ENCODE measurements around the gene APOA1. TPM values are rescaled to one million over a fixed set of nuclear protein-coding genes. Genes with fewer than 3 reads are reported as not detected.

The APOA1 gene
- total and polyA plus RNA-seq, 2 donors (not counting 3 experiments of a cell fraction or from before 2014, with no cell fraction given) = not detected

DNA sequence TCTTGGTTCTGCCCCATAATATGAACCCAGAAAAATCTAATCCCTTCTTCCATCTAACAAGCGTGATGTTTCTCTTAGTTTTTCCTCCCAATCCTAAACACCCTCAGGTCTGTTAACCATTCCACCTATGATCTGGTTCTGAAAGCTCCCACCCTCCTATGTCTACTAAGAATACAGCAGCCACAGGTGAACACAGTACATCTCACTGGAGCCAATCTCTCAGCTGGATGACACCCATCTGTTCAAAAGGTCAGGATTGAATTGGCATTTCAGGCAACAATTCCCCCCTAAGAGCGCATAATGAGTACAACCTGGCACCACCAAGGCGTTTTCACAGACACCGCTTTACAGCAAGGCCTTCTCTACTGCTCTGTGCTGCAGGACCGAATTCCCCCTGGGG is 19.0 kb upstream of the APOA1 start:
- no peak for TF ChIP-seq MYC (IDR thresholded peaks at IDR 0.05; ENCODE audit: low read depth, low read length)
- TF ChIP-seq, protein P1, sequence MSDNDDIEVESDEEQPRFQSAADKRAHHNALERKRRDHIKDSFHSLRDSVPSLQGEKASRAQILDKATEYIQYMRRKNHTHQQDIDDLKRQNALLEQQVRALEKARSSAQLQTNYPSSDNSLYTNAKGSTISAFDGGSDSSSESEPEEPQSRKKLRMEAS (IDR thresholded peaks at IDR 0.05; ENCODE audit: insufficient read depth, insufficient read length) = no peak
- no peak for TF ChIP-seq POLR2AphosphoS5 (IDR thresholded peaks at IDR 0.05; ENCODE audit: insufficient read depth, low read depth, low read length)
- TF ChIP-seq, protein P2, sequence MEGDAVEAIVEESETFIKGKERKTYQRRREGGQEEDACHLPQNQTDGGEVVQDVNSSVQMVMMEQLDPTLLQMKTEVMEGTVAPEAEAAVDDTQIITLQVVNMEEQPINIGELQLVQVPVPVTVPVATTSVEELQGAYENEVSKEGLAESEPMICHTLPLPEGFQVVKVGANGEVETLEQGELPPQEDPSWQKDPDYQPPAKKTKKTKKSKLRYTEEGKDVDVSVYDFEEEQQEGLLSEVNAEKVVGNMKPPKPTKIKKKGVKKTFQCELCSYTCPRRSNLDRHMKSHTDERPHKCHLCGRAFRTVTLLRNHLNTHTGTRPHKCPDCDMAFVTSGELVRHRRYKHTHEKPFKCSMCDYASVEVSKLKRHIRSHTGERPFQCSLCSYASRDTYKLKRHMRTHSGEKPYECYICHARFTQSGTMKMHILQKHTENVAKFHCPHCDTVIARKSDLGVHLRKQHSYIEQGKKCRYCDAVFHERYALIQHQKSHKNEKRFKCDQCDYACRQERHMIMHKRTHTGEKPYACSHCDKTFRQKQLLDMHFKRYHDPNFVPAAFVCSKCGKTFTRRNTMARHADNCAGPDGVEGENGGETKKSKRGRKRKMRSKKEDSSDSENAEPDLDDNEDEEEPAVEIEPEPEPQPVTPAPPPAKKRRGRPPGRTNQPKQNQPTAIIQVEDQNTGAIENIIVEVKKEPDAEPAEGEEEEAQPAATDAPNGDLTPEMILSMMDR (IDR thresholded peaks at IDR 0.05; ENCODE audit: extremely low read depth in 1 of 2, insufficient read depth in 1 of 2, low read depth in 1 of 2, low read length in 2 of 2) = no peak
- peaks cover 32% of the 10 kb centered on the region for H3K4me1 ChIP-seq (ENCODE audit: control insufficient read depth, extremely low read depth, insufficient read depth, low read length)
- H3K27me3 ChIP-seq (ENCODE audit: control insufficient read depth in 2 of 2, insufficient read depth in 2 of 2, low read length in 2 of 2) = no peaks in the 10 kb centered on the region
- no peak overlapping the region for H2AFZ ChIP-seq (ENCODE audit: low read depth, low read length)
- no TSS peak for BruUV-seq (replicated peaks)
- no peaks in the 10 kb centered on the region for H3K79me2 ChIP-seq (ENCODE audit: control insufficient read depth, insufficient read depth, low read length)
- no peaks in the 10 kb centered on the region for H3K9me3 ChIP-seq (replicated peaks; ENCODE audit: control insufficient read depth, insufficient read depth, low read length)
- H3K4me2 ChIP-seq (ENCODE audit: insufficient read depth, low read length) = no peak overlapping the region
- H3K9ac ChIP-seq (replicated peaks; ENCODE audit: extremely low read depth, insufficient read depth, low read length) = no peak overlapping the region
- H3K4me3 ChIP-seq (replicated peaks in 1 of 3; ENCODE audit: insufficient read depth in 1 of 3, low read depth in 1 of 3, low read length in 3 of 3) = no peak overlapping the region
- peaks cover 2 to 16% of the 10 kb centered on the region in 2 experiments for H3K36me3 ChIP-seq (ENCODE audit: control insufficient read depth in 2 of 2, extremely low read depth in 1 of 2, insufficient read depth in 2 of 2, low read length in 2 of 2)
- no peaks in the 10 kb centered on the region for H4K20me1 ChIP-seq (replicated peaks; ENCODE audit: control insufficient read depth, extremely low read depth, insufficient read depth, low read length)
- H3K9me1 ChIP-seq (replicated peaks; ENCODE audit: control insufficient read depth, extremely low read depth, insufficient read depth, low read length) = no peaks in the 10 kb centered on the region
- dilution Hi-C loops (cut with MboI; ENCODE audit: extremely low pct_ligation_motif_present, low sequenced_read_pairs) = no loop called here
- CTCF ChIA-PET = no interaction called here
- DNase-seq (ENCODE audit: low read depth, low spot score) (no peak), FAIRE-seq (no peak)
- no peak overlapping the region for H3K27ac ChIP-seq (ENCODE audit: insufficient read depth, low read depth, low read length)
- POLR2A ChIA-PET = interaction anchor here (0.7 kb wide), 1 partner anchor 69 kb away, joined by 8 read pairs; the partner anchor contains the start of gene ZPR1
- intact Hi-C loops (cut with micrococcal nuclease) = no loop called here

DNA sequence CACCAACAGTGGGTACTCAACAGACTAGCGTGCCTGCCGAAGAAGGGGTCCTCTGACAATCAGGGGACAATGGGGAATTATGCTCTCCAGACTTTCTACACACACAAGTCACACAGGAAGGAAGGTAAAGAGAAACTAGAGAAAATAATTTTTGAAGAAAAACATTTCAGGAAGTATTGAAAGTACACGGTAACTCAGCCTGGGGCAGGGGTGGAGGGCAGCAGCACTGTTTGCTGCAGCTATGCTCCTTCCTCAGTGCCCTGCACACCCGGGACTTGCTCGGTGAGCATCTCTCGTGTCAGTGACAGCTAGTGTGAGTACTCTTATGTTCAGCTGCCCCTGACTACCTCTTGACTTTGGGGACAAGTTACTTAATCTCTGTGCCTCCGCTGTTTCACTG is 18.0 kb upstream of the APOA1 start:
- H3K9me1 ChIP-seq (replicated peaks; ENCODE audit: control insufficient read depth, extremely low read depth, insufficient read depth, low read length) = no peaks in the 10 kb centered on the region
- no peaks in the 10 kb centered on the region for H3K9me3 ChIP-seq (replicated peaks; ENCODE audit: control insufficient read depth, insufficient read depth, low read length)
- peaks cover 0 to 16% of the 10 kb centered on the region in 2 experiments for H3K36me3 ChIP-seq (ENCODE audit: control insufficient read depth in 2 of 2, extremely low read depth in 1 of 2, insufficient read depth in 2 of 2, low read length in 2 of 2)
- H3K27me3 ChIP-seq (ENCODE audit: control insufficient read depth in 2 of 2, insufficient read depth in 2 of 2, low read length in 2 of 2) = no peaks in the 10 kb centered on the region
- dilution Hi-C loops (cut with MboI; ENCODE audit: extremely low pct_ligation_motif_present, low sequenced_read_pairs) (no loop called here), intact Hi-C loops (cut with micrococcal nuclease) (no loop called here)
- BruUV-seq (replicated peaks) = no TSS peak
- H3K4me3 ChIP-seq (replicated peaks in 1 of 3; ENCODE audit: insufficient read depth in 1 of 3, low read depth in 1 of 3, low read length in 3 of 3) = no peak overlapping the region
- no peak overlapping the region for H3K4me2 ChIP-seq (ENCODE audit: insufficient read depth, low read length)
- FAIRE-seq (no peak), DNase-seq (ENCODE audit: low read depth, low spot score) (no peak)
- TF ChIP-seq POLR2AphosphoS5 (IDR thresholded peaks at IDR 0.05; ENCODE audit: insufficient read depth, low read depth, low read length) (no peak), GATA2 (IDR thresholded peaks at IDR 0.05; ENCODE audit: insufficient read depth, insufficient read length, low read depth, low read length) (no peak), EZH2 (IDR thresholded peaks at IDR 0.05; ENCODE audit: borderline replicate concordance, low read depth, low read length, severe bottlenecking) (no peak), JUN (IDR thresholded peaks at IDR 0.05; ENCODE audit: borderline replicate concordance, insufficient read depth, insufficient read length, low read depth) (no peak), FOS (IDR thresholded peaks at IDR 0.05; ENCODE audit: borderline replicate concordance, insufficient read depth, low read length) (no peak), MYC (IDR thresholded peaks at IDR 0.05; ENCODE audit: low read depth, low read length) (no peak), POLR2A (IDR thresholded peaks at IDR 0.05; ENCODE audit: low read depth, low read length) (no peak)
- TF ChIP-seq, protein P2 (IDR thresholded peaks at IDR 0.05; ENCODE audit: extremely low read depth in 1 of 2, insufficient read depth in 1 of 2, low read depth in 1 of 2, low read length in 2 of 2) = no peak
- TF ChIP-seq, protein P1 (IDR thresholded peaks at IDR 0.05; ENCODE audit: insufficient read depth, insufficient read length) = no peak
- no peak overlapping the region for H3K27ac ChIP-seq (ENCODE audit: insufficient read depth, low read depth, low read length)
- ChIA-PET CTCF (interaction anchor here (1.7 to 3.9 kb wide), 2 partner anchors 62 to 65 kb away, joined by 4 to 27 read pairs; partner anchors contain the start of gene APOA5), POLR2A (no interaction called here)
- no peak overlapping the region for H2AFZ ChIP-seq (ENCODE audit: low read depth, low read length)
- no peaks in the 10 kb centered on the region for H4K20me1 ChIP-seq (replicated peaks; ENCODE audit: control insufficient read depth, extremely low read depth, insufficient read depth, low read length)
- H3K79me2 ChIP-seq (ENCODE audit: control insufficient read depth, insufficient read depth, low read length) = no peaks in the 10 kb centered on the region
- peaks cover 26% of the 10 kb centered on the region for H3K4me1 ChIP-seq (ENCODE audit: control insufficient read depth, extremely low read depth, insufficient read depth, low read length)
- H3K9ac ChIP-seq (replicated peaks; ENCODE audit: extremely low read depth, insufficient read depth, low read length) = no peak overlapping the region

Data from endothelial cell of umbilical vein (primary cell).